GM19099 (cell line): ENCODE results near the gene NRXN3.

ENCODE experiments used
- POLR2A ChIP-seq: IDR thresholded peaks from 3 replicates; pipeline ENCODE4 v1.6.1; 2011; ENCODE audit warnings: low read depth; ENCODE audit not compliant: insufficient read length; ENCODE audit errors: extremely low read depth

Gene NRXN3

DNA sequence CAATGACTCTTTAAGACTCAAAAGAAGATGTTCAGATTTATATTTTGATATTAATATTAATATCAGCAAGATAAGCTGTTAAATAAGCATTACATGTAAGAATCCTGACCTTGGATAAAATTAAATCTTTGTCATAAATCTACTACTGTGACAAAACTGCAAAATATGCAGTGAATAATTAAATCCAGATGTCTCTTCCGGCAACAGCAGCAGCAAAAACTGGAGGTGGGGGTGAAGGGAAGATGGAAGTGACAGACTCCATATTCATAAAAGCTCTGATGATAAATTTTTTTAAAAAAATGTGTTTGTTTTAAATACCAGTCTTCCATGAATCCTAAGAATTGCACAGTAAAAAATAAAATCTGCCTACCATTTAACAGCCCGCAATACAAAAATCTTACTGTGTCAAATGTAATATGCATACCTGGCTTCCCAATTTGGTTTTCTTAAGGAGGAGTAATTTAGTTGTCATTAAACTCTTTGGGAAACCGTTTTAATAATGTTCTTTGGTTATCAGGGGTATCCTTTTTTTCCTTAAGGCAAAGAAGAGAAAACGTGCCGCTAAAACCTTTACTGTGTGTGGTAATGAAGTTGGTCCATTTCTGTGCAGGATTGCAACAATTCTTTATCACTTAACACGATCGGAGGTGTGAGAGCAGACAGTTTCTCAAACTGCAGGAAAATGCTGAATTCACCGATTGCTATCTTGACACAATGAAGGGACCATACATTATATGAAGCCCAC, 1562.9 kb downstream of the NRXN3 start:
- no peak for TF ChIP-seq POLR2A

DNA sequence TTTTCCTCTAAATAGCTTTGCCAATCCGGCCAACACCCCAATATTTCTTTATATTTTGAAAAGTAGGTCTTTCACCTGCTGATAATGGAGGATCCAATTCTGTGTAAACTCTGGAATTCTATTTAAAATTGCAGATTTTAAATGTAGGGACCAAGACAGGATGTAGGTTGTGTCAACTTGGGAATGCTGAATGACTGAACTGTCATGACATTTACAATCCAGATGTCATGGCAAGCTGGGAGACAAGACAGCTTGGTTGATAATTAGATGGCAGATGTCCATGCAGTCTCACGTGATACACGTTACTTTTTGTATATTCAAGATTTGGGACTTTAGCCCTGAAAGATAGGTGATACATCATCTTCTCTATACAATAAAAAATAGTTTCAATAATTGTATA, 1564.0 kb downstream of the NRXN3 start:
- no peak for TF ChIP-seq POLR2A

DNA sequence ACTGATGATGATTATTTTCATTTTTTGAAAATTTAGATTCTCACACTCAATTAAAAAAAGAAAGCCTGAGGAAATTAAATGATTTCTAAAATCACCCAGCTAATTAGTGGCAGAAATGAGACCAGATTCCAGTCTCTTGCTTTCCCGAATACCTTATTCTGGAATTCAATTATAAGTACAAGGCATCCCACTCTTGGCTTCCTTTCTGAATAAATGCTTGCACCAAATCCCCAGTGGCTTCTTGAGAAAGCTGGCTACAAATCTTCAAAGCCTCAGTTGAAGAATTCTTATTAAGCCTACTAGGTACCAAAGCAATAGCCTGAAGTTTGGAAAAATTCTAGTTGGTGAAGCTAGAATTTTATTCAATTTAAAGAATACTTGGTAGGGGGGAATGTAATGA, 1564.5 kb downstream of the NRXN3 start:
- TF ChIP-seq POLR2A, result no peak

DNA sequence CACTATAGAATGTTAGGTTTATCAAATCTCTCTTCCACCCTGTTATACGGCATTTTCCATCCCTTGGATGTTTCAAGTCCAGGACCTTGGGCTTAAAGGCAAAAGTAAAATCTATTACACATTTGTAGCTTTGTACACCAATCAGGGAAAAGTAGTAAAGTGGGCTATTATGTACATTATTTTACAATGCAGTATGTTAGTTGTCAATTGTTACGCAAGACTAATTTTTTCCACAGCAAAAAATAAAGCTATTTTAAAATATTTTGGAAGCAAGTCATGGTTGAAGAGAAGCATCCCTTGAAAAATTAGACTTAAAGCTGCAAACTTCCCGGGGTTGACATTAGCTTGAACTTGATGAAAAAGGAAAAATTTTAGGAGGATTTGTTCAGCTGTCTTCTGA, 1564.9 kb downstream of the NRXN3 start:
- TF ChIP-seq POLR2A, result no peak

DNA sequence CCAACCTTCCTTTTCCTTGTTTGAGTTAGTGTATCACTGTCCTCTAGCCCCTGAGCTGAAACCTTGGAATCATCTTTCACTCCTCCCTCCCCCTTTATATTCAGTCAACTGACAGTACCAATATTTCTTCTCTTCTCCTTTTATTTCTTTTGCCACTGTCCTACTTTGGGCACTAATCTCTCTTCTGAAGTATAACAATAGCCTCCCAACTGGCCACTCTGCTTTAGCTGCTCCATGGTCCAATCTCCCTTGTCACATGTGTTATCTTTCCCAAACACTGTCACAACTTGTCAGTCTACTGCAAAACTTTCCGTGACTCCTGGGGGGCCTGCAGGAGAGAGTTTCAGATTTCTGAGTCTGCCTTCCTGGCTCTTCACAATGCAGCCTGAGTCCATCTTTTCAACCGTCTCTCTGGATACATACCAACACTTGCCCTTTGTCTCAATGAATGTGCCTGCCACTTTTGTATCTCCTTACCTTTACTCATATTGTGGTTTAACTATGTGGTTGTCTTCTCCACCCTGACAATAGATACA, 1570.0 kb downstream of the NRXN3 start:
- no peak for TF ChIP-seq POLR2A

DNA sequence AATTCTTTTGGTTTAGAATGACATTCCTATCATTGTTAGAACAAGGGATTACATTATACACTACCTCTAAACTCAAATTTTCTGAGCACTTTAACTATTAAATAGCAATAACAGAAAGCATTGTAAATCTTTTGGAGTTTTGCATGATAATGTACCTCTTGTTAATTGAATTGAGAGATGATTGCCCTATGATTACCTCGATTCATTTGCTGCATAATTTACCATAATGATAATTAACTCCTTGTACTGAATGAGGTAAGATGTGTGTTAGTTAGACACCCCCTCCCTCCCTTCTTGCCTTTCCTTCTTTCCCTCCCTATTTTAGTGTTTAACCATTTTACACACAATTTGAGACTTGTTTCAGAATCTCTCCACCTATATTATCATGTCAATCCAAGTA, 1572.0 kb downstream of the NRXN3 start:
- no peak for TF ChIP-seq POLR2A

DNA sequence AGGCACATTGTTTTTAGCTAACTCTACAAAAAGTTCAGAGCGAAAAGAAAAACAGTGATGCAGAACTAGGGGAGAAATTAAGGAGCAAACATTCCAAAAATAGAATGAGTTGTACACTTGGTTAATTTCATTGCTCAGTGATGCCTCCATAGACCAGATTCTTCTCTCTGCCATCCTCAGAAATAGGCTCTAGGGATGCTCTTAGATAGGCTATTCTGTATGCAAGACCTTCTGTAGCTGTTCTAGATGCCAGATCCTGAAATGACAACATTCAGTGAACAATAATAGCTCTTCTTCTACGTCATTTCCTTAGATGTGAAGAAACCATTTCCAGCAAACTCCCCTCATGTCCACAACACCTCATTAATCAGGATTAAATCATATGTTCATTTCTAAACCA, 1574.9 kb downstream of the NRXN3 start:
- TF ChIP-seq POLR2A, result no peak

DNA sequence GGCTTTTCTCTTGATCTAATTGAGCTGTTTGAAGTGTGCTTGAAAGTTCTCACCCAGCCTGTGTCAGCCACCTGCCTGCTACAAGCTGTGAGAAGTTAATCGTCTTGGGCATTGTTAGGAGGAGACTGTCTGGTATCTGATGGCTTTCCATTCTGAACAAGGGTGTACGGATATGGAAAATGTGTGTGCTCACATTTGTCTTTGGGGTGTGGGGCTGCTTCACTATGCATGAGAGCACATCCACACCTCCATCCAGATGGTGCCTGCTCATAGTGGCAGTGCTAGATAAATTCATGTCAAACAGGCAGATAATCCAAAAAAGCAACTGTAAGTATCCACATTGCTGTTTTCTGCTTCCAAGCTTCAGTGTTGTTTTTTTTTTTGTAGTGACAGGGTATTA, 1578.9 kb downstream of the NRXN3 start:
- no peak for TF ChIP-seq POLR2A

DNA sequence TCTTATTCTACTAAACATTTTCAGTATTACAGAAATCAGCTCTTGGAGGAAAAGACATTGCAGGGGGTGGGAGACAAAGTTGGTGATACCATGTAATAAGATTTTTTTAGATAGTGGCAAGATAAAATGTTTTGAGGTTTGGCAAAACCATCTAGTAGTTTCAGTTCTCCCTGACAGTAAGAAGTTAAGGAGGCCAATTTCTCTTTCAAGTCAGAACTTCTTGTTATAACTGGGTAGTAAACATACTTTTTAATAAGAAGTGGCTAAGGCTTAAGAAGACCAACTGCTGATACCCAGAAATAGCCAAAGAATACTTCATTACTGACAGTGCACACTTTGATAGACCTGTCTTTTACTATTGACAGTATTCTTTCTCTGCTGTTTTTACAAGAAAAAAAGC, 1588.8 kb downstream of the NRXN3 start:
- no peak for TF ChIP-seq POLR2A

DNA sequence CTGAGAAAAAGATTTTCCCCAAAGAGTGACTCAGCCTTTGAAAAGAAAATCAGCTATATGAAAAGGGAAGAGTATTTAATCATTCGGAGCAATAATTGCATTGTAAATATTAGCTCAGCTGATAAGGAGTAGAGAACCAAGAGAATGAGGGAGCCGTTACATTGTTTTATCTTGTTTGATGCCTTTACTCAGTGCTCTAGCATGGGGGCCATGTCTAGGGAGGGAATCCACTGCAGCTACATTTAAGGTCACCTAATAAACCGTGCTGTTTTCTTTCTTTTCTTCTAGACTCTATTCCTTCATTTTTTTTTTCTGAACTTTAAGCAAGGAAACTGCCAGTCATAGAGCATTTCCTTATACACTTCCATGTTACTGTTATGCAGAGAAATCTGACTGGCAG, 1594.2 kb downstream of the NRXN3 start:
- TF ChIP-seq POLR2A, result no peak

DNA sequence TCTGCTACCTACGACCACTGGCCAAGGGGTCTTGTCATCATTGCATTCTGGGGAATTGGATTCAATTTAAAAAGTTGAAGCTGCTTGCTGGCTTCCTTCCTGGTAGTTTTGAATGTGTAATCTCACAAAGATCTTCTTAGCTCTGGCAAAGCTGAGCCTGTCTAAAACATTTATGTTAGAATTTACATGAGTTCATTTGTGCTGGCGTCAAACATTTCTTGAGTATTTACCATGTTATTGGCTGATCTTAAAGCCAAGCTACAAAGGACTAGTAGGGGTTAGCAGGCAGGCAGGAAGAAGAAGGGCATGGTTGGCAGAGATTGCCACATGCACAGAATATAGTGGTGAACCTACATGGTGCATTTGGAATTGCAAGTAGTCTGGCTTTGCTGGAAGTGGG, 1596.3 kb downstream of the NRXN3 start:
- TF ChIP-seq POLR2A, result no peak

DNA sequence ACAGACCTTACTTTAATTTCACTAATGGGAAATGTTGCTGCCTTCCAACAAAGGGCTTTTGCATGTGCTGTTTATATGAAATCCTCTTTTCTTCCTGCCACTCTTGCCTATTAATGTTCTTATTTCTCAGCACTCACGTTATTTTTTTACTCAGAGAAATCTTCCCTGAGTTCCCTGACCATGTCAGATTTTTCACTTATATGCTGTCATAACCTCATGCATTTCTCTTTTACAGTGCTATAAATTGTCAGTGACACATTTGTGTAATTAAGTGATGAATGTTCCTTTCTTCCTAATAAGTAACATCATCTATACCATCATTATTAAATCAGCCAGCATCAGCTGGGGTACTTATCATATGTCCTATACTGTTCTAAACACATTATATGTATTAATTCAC, 1597.1 kb downstream of the NRXN3 start:
- TF ChIP-seq POLR2A, result no peak

DNA sequence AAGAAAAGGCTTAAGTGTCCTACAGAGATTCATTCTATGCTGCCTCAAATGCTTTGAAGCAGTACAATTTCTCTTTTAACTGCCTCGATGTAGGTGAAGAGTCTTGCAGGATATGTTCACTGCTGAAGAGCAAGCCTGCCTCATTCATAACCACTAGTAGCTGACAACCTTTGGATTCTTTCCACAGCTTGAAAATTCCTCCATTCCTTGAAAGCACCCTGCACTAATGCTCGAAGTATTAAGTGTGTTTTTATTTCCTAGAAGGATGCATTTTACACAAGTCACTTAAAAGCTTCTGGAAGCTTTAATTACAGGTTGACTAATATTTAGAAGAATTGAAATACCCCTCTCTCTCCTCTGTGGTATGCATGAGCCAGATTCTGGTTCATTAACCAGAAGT, 1611.7 kb downstream of the NRXN3 start:
- no peak for TF ChIP-seq POLR2A

DNA sequence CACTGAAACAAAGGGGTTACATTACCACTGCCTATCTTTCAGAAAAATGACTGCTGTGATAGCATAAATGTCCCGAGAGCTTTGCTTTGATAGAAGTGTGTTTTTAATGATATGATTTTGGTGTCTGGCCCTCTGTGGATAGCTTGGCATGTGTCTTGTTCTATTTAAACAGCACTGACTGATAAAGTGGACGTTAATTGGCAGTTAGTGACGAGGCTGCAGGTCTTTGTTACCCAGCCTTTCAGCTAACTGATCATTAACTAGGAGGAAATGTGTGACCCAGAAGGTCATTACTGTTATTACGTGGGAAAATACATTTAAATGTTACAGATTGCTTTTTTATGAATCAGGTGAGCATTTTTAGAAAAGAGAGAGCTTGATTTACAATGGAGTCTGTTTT, 1612.9 kb downstream of the NRXN3 start:
- TF ChIP-seq POLR2A, result no peak

DNA sequence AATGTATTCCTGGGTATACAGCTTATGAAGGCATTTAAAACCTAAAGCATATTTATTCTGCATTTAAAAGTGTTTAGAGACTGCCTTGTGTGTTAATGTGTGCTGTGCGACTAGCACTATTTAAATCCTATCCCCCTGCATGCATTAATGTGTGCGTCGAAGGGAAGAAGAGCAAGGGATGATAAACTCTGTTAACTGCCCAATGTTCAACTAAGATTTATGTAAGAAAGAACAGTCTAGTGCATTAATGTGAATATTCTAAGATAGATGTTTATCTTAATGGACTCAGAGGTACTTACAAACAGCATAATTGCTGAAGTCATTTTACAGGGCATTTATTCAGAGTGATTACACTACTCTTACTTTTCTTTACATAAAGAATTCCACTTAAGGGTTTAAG, 1616.3 kb downstream of the NRXN3 start:
- TF ChIP-seq POLR2A, result no peak

DNA sequence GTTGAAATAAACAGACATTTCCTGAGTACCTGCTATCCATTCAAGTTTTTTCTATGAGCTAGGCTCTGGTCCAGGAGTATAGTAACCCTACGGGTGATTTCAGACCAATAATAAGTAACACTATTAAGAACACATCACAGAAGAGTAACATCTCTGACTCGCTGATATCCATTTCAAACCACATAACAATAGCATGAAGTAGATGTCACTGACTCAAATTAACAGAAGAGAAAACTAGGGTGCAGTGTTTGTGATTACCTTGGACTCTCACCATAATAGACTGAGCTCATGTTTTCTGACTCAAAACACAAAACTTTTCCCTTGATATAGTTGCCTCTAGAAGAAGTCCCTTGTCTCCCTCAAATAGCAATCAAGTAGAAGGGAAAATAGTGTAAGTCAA, 1618.2 kb downstream of the NRXN3 start:
- no peak for TF ChIP-seq POLR2A
